GM18507 (cell line): Measurements from ENCODE around the gene RSBN1L.

Experiments
- DNase-seq: peaks from one replicate; pipeline ENCODE4 v3.0.0; 2011; ENCODE audit warnings: low read depth; ENCODE audit not compliant: insufficient read length; ENCODE audit errors: extremely low spot score
- FAIRE-seq: peaks from 2 replicates; lab custom pipeline; 2011; peaks lifted over from hg19 to GRCh38; lab: Jason Lieb, UNC

Gene RSBN1L

DNA sequence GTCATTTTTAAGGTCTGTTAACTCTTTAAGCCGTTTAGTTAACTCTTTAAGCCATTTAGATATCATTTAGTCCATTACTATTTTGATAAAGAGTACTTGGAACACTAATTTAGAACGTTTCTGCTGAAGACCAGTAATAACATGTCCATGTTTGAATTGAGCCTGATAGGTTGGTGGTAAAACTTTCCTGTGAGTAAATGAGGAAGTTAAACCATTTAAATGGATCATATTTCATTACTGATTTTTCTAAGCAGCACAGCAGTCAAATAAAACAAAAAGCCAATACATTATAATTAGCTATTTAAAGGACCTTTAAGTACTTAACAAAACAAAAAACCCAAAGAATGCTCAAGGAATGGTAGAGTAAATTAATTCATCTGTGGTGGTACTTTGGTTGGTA is 131.7 kb downstream of the RSBN1L start:
- no peak for DNase-seq

DNA sequence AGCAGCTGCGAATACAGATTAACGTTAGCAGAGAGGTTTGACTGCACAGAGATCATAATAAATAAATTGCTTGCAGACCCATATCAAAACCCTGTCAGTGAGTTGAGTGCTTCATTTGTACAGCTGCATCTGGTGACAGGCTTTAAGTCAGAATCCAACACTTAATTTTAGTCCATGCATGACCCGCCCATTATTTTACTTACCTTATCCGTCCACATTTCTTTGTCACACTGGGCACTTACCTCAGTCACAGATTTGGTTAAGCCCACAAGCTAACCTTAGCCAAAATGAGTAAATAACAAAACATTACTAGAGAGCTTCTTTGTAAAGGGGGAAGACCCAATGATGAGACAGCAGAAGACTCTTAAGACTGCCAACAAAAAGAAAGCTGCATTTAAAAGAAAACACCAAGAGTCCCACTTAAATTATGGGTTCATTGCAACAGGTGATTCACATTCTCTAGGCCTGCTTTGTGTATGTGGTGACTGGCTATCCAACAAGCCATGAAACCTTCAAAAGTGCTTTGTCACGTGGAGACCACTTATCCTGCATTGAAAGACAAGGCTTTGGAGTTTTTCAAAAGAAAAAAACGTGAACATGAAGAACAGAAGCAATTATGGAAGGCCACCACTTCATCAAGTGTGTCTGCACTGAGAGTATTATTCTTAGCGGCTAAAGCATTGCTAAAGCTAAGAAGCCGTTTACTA is 134.5 kb downstream of the RSBN1L start:
- DNase-seq (no peak), FAIRE-seq (peak; percentile 18)

More for the DNA sequence above, 131.7 kb downstream of the RSBN1L start:
- no peak for FAIRE-seq

DNA sequence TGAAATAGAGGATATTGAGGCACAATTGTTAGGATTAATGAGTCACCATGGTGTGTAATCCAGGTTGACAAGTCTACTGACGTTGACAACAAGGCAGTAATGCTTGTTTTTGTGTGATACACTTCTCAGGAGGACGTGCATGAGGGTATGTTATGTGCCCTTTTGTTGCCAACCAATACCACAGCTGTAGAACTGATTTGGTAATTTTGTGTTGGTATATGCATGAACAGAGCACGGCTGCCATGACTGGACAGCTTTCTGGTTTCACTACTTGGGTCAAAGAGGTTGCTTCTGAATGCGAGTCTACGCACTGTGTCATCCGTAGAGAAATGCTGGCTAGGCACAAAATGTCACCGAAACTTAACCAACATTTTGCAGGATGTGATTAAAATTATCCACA is 135.2 kb downstream of the RSBN1L start:
- FAIRE-seq (no peak), DNase-seq (no peak)

DNA sequence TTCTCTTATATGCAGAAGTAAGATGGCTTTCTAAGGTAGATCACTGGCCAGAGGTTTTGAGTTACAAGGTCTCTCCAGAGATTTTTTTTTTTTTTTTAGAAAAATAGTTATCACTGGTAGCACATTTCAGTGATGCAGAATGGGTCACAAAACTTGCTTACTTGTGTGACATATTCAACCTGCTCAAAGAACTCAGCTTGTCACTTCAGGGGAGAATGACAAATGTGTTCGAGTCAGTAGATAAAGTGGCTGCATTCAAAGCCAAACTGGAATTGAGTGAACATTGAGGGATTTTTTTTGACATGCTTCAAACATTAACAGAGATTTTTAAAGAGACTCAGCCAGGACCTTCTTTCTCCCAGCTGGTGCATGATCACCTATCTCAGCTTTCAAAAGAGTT is 135.7 kb downstream of the RSBN1L start:
- DNase-seq (no peak), FAIRE-seq (no peak)
